HepG2 (cell line): Measurements from ENCODE around the gene AUTS2.

ENCODE experiments used
- CTCF ChIP-seq: sonication (generic); formaldehyde crosslinking; IDR thresholded peaks from 2 replicates; pipeline ENCODE4 v1.5.0; 2020; ENCODE audit warnings: mild to moderate bottlenecking, missing genetic modification reagents, moderate library complexity
- EED ChIP-seq: sonication (generic); formaldehyde crosslinking; IDR thresholded peaks from 2 replicates; pipeline ENCODE4 v1.5.0; 2020; ENCODE audit warnings: mild to moderate bottlenecking, missing genetic modification reagents
- ERF ChIP-seq: IDR thresholded peaks from 2 replicates; pipeline ENCODE4 v1.6.1; 2018; ENCODE audit warnings: missing biosample characterization, missing genetic modification reagents
- GLI4 ChIP-seq: sonication (generic); formaldehyde crosslinking; IDR thresholded peaks from 2 replicates; pipeline ENCODE4 v1.5.1; 2020; ENCODE audit warnings: missing genetic modification reagents, mild to moderate bottlenecking, moderate library complexity, borderline replicate concordance
- HDAC2 ChIP-seq: sonication (generic); formaldehyde crosslinking; IDR thresholded peaks from 2 replicates; pipeline ENCODE4 v1.4.0; 2020; ENCODE audit warnings: missing genetic modification reagents
- IRF1 ChIP-seq: sonication (generic); formaldehyde crosslinking; IDR thresholded peaks from 2 replicates; pipeline ENCODE4 v1.4.0; 2020; ENCODE audit warnings: low read depth, mild to moderate bottlenecking, missing genetic modification reagents
- NONO ChIP-seq, 2 experiments: fragments of 450-650 bp in 1 of 2; sonication (generic) in 1 of 2; formaldehyde crosslinking in 1 of 2; IDR thresholded peaks in 1 of 2; conservative IDR thresholded peaks in 1 of 2; 2 replicates each; pipeline versions ENCODE4 v1.6.1 to v1.8.0; 2017 to 2022; ENCODE audit warnings: mild to moderate bottlenecking in 1 of 2, missing genetic modification reagents in 1 of 2, moderate library complexity in 1 of 2
- TAF1 ChIP-seq: sonication (generic); formaldehyde crosslinking; IDR thresholded peaks from 2 replicates; pipeline ENCODE4 v1.4.0; 2020; ENCODE audit warnings: missing genetic modification reagents
- YY1 ChIP-seq: IDR thresholded peaks from 2 replicates; pipeline ENCODE4 v1.6.1; 2011; ENCODE audit warnings: low read length, low read depth, moderate library complexity, mild to moderate bottlenecking; ENCODE audit not compliant: insufficient read depth, insufficient replicate concordance
- ZKSCAN8 ChIP-seq: IDR thresholded peaks from 2 replicates; pipeline ENCODE4 v1.6.1; 2016; ENCODE audit warnings: borderline replicate concordance, missing genetic modification reagents, missing compliant biosample characterization
- ZNF143 ChIP-seq: sonication (generic); formaldehyde crosslinking; IDR thresholded peaks from 2 replicates; pipeline ENCODE4 v1.4.0; 2020; ENCODE audit warnings: missing genetic modification reagents
- ZNF850 ChIP-seq: sonication (generic); formaldehyde crosslinking; conservative IDR thresholded peaks from 2 replicates; pipeline ENCODE4 v1.9.0; 2021; ENCODE audit warnings: mild to moderate bottlenecking, missing genetic modification reagents

- no peak for TF ChIP-seq ZNF850 (CRISPR knock-in tag)
- TF ChIP-seq TAF1 (CRISPR knock-in tag) = no peak
- TF ChIP-seq YY1 = no peak
- no peak for TF ChIP-seq ERF (CRISPR knock-in tag)
- no peak for TF ChIP-seq ZKSCAN8 (CRISPR knock-in tag)
- TF ChIP-seq ZNF143 (CRISPR knock-in tag) = no peak
- no peak for TF ChIP-seq CTCF (CRISPR knock-in tag)
- TF ChIP-seq IRF1 (CRISPR knock-in tag) = no peak
- TF ChIP-seq HDAC2 (CRISPR knock-in tag) = no peak; the same call in 1 of the 2 replicates
- no peak for TF ChIP-seq NONO (IDR thresholded peaks at IDR 0.05)
- no peak for TF ChIP-seq NONO (CRISPR knock-in tag; conservative IDR thresholded peaks at IDR 0.05)
- no peak for TF ChIP-seq EED (CRISPR knock-in tag)
- no peak for TF ChIP-seq GLI4
These were observed 973.2 kb downstream of the AUTS2 start for GRCh38 chr7:70571403-70571934.
